ENCODE data around the gene MYRIP.

Gene MYRIP

DNA sequence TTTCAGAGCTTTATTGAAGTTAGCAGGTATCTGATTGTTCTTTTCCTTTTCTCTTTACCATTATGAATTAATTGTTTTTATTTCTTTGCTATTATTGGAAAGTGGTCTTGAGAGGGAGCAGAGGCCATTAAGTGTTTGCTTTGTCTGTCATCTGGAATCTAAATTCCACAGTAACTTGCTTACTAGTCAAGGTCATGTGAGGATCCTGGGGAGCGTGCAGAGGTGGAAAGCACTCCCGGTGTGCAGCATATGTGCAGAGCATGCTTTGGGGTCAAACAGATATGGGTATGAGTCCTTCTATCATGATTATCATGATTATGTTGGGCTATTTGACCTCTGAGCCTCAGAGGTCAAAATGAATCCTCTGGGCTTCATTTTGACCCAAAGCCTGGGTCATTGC lies 96.4 kb downstream of the MYRIP start:
- no peak for DNase-seq (ENCODE audit: low read depth)

DNA sequence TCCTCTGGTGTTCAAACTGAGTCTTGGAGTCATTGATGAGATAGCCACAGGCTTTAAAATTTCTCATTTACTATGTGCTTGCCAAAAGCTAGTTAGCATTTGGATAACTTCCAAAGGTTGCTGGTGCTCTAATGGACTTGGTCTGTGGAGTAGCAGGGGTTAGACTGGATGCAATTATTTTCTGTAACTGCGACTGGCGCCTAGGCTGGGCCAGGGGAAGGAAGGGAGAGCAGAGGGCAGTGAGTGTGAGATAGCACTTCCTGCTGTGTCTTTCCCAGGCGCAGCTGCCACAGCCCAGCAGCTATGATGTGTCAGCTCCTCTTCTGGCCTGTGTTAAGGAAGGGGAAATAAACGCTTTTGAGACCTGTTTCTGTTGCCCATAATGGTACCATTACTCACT lies 98.6 kb downstream of the MYRIP start:
- no peak for DNase-seq (ENCODE audit: low read depth)

- DNase-seq (ENCODE audit: low read depth), result no peak
Observed at GRCh38 chr3:39910135-39910534, 100.7 kb downstream of the MYRIP start.

GRCh38 chr3:39910826-39911464 lies 101.5 kb downstream of the MYRIP start:
- peak; percentile 52 for DNase-seq (ENCODE audit: low read depth)

- no peak for DNase-seq (ENCODE audit: low read depth)
Observed at GRCh38 chr3:39911465-39912309, 102.3 kb downstream of the MYRIP start.

GRCh38 chr3:39915027-39915426 lies 105.6 kb downstream of the MYRIP start:
- no peak for DNase-seq (ENCODE audit: low read depth)

DNA sequence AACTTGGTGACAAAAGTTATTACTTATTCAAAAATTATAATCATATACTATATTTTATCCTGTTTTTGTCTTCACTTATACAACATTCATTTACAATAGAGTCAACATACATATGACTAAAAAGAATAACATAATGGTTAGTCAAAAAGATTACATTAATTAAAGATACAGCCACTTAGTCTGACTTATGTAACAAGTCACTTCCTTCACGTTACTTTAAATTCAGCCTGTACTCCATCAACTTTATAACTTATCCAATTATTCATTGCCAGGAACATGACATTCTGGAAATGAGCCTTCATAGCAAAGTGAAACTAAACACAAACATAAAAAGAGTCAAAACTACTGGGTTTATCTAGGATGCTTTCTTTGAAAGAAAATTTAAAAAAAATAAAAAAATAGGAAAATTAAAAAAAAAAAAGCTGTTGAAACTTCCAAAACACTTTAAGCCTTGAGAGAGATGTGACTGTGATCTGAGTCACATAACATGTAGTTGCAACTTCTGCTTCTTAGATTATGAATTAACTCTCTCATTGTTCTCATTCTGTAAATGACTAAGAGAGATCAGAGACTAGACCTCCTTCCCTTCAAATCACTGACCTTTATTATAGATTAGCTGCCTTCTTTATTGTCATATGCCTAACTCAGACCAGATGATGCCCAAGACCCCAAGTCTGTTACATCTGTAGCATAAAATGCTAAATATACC lies 107.8 kb downstream of the MYRIP start:
- DNase-seq (ENCODE audit: low read depth), result no peak

DNA sequence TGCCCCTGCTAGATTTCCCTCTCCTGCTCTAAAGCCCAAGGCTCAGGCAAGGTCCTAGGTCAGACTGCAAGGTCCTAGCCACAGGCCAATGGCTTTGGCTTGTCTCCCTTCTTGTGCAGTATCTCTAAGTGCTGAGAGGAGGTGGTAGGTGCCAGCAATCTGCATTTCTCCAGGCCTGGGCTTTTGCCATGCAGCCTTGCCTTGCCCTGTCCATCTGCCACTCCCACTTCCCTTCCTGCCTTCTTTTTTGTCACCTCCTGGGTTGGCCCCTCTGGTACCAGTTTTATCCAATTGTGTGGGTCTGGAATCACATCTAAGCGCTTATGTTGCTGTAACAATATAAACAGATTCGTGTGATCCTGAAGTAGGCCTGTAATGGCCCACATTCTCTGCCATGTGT lies 109.9 kb downstream of the MYRIP start:
- DNase-seq (ENCODE audit: low read depth), result no peak

- DNase-seq (ENCODE audit: low read depth), result no peak
Observed at GRCh38 chr3:39920271-39920670, 110.9 kb downstream of the MYRIP start.

DNA sequence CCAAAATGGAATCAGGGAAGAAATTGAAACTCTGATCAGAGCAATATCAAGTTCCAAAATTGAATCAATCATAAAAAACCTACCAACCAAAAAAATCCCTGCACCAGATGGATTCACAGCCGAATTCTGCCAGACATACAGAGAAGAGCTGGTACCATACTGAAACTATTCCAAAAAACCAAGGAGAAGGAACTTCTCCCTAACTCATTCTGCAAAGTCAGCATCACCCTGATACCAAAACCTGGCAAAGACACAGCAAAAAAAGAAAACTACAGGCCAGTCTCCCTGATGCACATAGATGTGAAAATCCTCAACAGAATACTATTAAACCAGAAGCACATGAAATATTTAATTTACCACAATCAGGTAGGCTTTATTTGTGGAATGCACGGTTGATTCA lies 118.1 kb downstream of the MYRIP start:
- no peak for DNase-seq (ENCODE audit: low read depth)

DNA sequence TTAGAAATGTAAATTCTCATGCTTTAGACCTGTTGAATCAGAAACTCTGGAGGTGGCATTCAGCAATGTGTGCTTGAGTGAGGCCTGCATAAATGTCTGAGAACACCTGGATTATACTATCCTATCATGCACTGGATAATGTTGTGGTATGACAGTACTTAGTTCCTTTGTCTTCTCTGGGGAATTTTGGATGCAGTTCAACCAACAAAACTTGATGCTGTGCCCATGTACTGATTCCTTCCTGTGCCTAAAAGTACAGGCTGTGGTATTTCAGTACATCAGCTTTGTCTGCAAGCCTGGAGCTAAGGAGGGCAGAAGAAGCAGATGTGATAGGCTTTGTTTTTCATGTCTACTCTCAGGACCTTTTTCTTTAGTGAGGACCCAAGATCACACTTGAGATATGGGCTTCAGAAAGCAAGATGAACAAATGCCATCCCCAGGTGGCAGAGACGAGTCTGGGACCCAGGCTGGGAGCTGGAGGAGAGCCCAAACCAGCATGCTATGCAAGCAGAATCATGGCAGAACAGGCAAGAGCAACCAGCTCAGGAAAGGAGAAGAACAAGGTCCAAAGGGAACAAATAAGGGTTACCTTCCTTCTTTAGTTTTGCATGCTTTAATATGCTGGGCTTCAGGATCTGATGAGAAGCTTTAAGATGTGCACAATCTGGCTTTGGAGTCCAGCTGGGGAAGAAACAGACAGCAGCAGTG lies 124.7 kb downstream of the MYRIP start:
- DNase-seq (ENCODE audit: low read depth), result no peak

GRCh38 chr3:39934696-39935095 lies 125.3 kb downstream of the MYRIP start:
- no peak for DNase-seq (ENCODE audit: low read depth)

DNA sequence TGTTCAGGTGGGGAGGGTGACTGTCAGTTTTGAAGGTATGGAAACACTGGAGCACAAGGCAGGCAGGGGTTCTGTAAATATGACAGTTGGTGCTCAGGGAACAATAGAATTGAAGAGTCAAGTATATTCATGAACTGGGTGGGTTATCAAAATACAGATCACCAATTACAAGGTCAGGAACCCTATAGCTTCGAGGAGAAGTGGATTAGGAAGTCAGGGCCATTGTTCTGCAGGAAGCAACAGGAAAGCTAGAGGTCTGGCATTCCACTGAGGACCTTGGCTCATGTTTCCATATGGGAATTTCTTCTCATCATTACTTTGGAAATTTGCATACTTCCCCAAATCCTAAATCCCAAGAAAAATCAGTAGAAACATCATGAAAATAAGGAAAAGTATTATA lies 125.9 kb downstream of the MYRIP start:
- DNase-seq (ENCODE audit: low read depth), result no peak

DNA sequence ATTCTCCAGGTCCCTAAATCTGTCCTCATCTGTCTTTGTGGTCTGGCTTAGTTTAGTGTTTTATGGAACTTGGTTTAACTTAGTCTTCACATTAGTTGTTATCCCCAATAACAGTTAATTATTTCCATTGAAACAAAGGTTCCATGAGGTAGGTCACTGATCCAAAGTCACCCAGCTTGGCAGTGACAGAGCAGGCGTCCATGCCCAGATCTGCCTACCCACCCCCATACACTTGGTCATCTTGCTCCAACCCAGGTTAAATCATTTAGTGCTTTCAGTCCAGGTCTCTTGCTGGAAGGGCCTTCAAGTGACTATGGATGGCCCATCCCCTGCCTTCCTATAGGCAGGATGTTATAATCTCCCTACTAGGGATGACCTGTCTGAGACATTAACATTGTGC lies 127.4 kb downstream of the MYRIP start:
- DNase-seq (ENCODE audit: low read depth), result no peak

DNA sequence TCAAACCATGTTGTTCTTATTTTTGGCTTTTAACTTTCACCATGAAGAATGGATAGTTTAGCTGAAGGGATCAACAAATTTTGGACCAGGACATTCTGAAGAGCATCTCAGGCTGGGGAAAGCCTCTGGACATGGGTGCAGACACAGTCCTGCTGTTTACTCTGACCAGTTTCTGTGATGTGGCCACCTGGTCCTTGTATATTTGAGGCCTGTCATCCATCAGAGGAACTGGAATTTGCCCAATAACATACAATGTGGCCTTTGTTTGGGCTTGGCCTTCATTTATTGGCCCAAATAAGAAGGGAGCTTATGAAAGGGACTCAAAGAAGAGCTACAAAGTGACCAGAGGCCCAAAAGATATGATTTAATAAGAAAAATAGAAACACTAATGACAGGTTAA lies 127.9 kb downstream of the MYRIP start:
- DNase-seq (ENCODE audit: low read depth), result no peak

DNA sequence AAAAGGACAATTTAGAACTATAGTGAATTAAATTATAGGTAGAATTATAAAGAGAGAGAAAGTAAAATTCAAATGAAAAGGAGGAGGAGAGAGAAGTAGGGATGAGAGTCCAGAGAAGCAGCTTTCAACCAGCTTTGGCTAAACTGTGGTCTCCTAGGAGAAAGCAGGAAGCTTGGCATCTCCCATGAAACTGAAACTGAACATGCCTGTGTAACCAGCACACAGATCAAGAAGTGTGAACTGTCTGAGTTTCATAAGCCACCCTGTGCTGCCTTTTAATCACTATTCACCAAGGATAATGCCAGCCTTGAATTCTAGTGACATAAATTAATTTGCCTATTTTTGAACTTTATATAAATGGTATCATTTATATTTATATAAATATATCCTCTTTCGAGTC lies 128.5 kb downstream of the MYRIP start:
- DNase-seq (ENCODE audit: low read depth), result no peak

- DNase-seq (ENCODE audit: low read depth), result no peak
Observed at GRCh38 chr3:39941931-39942330, 132.5 kb downstream of the MYRIP start.

- DNase-seq (ENCODE audit: low read depth), result no peak
Observed at GRCh38 chr3:39960515-39961191, 151.2 kb downstream of the MYRIP start.

GRCh38 chr3:39961230-39961629 lies 151.8 kb downstream of the MYRIP start:
- DNase-seq (ENCODE audit: low read depth), result no peak

- DNase-seq (ENCODE audit: low read depth), result no peak
Observed at GRCh38 chr3:39962581-39962980, 153.2 kb downstream of the MYRIP start.

DNA sequence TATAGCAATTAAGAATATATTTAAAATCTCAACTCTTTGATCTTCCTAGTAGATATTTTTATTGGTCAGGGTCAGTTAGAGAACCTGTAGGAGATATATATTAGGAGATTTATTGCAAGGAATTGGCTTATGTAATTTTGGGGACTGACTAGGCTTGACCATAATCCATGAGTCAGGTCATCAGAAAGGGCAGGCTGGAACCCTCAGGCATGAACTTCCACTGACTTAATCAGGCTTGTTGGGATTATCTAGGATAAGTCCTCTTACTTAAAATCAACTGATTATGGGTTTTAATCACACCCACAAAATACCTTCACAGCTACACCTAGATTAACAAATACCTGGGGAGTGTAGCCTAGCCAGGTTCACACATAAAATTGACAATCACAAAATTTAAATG lies 156.1 kb downstream of the MYRIP start:
- no peak for DNase-seq (ENCODE audit: low read depth)

GRCh38 chr3:39965997-39966396 lies 156.6 kb downstream of the MYRIP start:
- no peak for DNase-seq (ENCODE audit: low read depth)

Data from HS-27A (cell line).